Measurements from ENCODE around the gene EPG5.
A peak's percentile ranks its signal among the peaks of the same experiment; 100 is the strongest.
"Not testable (repeated sequence)": the region's sequence is repeated elsewhere in the genome, so short reads cannot be mapped to it uniquely, and the experiment has no call there.

Gene EPG5

DNA sequence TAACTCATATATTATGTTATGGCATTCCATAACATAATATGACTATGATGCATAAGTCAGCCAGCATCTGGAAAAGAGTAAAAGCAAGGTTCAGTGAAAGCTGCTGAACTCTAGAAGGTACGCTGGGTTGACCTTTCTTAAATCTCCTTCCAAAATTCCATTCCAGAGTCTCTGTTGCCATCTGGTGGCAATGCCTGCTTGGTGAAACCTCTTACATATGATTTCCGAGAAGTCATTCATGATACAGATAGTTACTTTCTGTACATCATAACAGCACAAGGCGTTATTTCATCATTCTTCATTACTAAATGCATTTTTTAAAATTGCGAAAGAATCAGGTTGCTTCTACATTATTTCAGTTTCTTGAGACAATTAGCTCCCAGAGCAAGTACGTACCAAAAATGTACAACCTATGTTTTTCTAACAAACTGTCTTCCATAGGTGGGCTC is 7.0 kb upstream of the EPG5 start:
- DNase-seq (ENCODE audit: low read depth) = peak; percentile 24

DNA sequence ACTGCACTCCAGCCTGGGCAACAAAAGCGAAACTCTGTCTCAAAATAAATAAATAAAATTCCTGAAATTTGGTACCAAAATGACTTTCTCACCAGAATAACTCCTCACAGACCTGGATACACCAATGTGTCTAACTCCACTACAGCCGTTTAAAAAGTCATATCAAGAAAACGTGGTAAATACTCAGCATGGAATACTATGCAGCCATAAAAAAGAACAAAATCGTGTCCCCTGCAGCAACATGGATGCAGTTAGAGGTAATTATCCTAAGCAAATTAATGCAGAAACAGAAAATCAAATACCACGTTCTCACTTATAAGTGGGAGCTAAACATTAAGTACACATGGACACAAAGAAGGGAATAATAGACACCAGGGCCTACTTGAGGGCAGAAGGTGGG is 2.2 kb downstream of the EPG5 start:
- DNase-seq (ENCODE audit: low read depth) = not testable (repeated sequence)

DNA sequence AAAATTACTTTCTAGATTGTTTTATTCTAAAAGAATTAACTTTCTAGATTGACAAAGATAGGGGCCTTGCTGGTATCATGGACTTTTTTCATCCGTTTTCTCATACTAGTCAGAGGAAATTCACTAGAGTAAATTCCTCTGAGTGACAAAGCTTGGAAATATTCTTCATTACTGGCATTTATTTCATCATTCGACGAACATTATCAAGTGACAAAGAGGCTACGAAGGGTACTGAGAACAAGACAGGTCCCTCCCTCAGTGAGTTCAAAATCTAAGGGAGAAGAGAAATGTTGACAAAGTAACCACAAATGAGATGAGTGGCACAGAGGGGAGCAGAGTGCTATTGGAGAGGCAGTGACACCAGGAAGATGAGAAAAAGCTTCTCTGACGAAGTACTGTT is 4.3 kb downstream of the EPG5 start:
- no peak for DNase-seq (ENCODE audit: low read depth)

DNA sequence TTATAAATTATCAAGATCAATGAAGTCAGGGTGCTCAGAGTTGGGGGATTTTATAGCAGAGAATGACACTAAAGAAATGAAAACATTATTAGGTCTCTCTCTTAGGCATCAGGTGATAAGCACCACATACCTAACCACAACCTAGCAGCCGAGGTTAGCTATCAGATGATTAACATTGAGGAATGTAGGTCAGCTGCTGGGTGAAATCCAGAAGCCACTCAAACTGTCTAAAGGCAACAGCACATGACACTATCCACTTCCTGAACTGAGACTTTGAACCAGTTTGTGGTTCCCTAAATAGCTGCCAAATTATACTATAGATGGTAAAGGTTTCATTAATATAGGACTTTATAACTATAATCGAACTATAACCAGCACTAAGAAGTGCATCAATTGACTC is 4.7 kb downstream of the EPG5 start:
- no peak for DNase-seq (ENCODE audit: low read depth)

DNA sequence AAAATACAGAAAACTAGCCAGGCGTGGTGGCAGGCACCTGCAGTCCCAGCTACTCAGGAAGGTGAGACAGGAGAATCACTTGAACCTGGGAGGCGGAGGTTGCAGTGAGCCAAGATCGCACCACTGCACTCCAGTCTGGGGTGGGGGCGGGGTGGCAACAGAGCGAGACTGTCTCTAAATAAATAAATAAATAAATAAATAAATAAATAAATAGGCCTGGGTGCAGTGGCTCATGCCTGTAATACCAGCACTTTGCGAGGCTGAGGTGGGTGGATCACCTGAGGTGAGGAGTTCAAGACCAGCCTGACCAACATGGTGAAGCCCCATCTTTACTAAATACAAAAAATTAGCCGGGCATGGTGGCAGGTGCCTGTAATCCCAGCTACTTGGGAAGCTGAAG is 7.6 kb downstream of the EPG5 start:
- not testable (repeated sequence) for DNase-seq (ENCODE audit: low read depth)

DNA sequence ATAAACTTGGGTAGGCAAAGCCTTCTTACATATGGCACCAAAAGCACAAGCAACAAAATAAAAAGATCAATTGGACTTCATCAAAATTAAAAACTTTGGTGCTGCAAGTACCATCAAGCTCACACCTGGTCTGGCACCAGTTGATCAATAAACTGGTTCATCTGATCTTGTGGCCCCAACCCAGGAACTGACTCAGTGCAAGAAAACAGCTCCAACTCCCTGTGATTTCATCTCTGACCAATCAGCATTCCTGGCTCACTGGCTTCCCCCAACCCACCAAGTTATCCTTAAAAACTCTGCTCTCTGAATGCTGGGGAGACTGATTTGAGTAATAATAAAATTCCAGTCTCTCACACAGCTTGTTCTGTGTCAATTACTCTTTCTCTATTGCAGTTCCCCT is 8.4 kb downstream of the EPG5 start:
- no peak for DNase-seq (ENCODE audit: low read depth)

DNA sequence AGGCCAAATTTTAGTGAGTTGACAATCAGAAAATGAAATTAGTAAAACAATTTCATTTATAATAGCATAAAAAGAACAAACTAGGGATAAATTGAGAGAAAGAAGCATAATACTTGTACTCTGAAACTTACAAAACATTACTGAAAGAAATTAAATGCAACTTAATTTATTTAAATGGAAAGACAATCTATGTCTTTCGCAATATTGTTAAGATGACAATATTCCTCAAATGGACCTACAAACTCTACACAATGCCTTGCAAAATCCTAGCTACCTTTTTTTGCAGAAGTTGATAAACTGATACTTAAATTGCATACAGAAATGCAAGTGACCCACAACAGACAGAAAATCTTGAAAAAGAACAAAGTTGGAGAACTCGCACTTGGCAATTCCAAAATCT is 9.1 kb downstream of the EPG5 start:
- DNase-seq (ENCODE audit: low read depth) = no peak

- no peak for DNase-seq (ENCODE audit: low read depth)
These were observed 10.0 kb downstream of the EPG5 start for GRCh38 chr18:45957100-45957499.

GRCh38 chr18:45954070-45954934 is 12.8 kb downstream of the EPG5 start:
- DNase-seq (ENCODE audit: low read depth) = no peak

DNA sequence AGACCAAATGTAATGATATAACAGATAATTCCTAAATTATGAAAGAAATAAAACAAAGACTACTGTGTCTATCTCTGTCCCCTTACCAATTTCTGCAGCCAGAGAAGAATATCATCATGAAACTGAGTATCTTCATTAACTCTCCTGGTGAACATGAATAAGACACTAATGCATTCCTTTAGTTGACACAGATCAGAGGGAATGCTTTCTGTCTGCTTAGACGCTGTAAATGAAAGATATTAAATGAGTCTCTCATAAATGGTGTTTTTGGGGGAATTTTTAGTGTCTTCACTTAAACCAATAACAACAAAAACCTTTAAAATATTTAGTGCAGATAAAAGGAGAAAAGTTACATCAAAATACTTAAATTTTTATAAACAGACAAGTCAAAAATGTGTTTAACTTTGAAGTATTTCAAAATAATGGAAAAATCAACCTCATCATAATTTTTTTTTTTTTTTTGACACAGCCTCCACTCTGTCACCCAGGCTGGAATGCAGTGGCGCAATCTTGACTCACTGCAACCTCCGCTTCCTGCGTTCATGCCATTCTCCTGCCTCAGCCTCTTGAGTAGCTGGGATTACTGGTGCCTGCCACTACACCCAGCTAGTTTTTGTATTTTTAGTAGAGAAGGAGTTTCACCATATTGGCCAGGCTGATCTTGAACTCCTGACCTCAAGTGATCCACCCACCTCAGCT is 16.0 kb downstream of the EPG5 start:
- DNase-seq (ENCODE audit: low read depth) = no peak

DNA sequence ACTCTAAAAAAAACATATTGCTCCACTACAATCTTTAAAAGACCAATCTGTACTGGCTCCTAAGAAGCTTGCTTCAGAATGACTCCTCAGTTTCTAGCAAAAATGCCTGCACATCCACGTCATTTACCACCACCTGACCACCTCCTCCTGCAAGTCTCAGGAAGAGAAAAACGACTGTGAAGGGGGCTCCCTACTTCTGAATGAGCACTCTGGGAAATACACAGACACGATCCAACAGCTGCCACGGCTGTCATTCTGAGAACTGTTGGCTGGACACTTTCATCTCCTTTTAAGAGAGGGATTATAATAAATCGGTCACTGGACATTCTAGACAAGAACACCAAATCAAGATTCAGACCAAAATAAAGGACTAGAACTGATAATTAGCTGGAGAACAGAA is 21.5 kb downstream of the EPG5 start:
- no peak for DNase-seq (ENCODE audit: low read depth)

DNA sequence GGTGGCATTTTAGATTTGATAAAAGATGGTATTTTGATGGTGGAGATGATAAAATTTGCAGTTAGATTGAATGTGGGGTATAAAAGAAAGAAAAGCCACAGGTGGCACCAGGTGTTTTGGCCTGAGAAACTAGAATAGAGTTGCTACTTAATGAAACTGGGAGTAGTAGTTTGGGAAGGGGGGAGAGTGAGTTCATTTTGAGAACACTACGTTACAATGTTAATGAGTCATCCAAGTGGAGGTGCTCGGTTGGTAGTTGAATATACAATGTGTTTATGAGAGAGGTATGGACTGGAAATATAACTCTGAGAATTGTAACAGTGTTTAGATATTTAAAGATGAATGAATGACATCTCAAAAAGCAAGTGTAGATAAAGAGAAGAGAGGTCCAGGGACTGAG is 26.4 kb downstream of the EPG5 start:
- DNase-seq (ENCODE audit: low read depth) = no peak

DNA sequence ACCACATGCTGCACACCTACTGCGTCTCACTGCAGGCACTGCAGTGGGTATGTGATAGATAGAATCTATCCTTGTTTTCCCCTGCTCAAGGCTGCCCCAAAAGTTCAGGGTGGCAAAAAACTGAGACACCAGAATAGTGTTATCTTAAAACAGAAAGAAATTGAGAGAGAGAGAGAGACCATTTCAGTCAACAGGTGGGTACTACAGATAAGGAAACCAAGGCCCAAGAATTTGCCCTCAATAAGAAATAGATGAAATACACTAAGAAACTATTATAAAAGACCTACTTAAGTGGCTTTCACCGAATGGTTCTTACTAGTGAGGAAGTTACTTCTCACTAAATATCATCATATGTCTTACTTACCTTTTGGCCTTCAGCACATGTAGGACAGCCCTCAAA is 27.9 kb downstream of the EPG5 start:
- no peak for DNase-seq (ENCODE audit: low read depth)

DNA sequence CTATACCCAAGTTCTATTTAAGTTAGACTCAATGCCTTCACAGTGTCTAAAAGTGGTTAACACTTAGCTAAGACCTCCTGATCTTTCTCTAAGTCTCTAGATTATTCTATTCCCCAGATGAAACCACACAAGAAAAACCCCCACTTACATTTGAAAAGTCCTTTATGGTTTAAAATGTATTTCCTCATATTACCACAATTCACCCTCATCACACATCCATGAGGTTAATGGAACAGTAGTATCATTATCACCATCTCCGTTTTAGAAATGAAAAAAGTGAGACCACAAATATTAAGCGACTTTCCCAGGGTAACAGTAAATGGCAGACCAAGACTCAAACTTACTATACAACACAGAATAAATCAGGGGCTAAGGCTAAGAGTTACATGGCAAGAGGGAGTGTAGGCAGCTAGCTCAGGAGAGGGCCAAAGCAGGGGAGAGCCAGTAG is 28.6 kb downstream of the EPG5 start:
- no peak for DNase-seq (ENCODE audit: low read depth)

- DNase-seq (ENCODE audit: low read depth) = no peak
These were observed 31.4 kb downstream of the EPG5 start for GRCh38 chr18:45935591-45936335.

GRCh38 chr18:45932708-45933107 is 34.4 kb downstream of the EPG5 start:
- no peak for DNase-seq (ENCODE audit: low read depth)

DNA sequence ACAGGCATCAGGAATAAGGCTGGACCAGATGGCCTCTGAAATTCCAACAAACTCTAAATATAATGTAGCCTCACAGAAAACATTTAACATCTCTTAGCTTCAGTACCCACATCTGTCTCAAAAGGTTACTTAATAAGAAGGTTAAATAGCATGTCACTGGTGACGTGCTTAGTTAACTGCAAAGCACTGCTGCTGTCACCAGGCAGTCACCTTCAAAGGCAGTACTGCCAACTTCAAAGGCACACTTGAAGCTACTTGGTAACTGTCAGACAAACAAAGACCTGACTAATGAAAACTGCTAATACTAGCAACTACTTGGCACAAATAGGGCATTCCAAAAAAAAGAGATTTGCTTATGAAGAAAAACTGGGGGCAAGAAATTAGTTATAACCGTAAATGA is 36.2 kb downstream of the EPG5 start:
- no peak for DNase-seq (ENCODE audit: low read depth)

DNA sequence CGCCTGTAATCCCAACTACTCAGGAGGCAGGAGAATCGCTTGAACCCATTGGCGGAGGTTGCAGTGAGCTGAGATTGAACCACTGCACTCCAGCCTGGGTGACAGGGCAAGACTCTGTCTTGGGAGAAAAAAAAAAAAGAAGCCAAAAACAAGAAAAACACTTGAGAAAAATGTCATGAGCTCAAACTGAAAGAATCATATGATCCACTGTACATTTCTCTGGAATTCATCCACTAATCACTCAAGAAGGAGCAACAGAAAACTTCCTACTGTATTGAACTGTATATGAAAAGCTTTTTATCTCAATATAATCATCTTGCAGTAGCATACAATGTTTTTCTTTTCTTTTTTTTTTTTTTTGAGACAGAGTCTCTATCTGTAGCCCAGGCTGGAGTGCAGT is 40.4 kb downstream of the EPG5 start:
- no peak for DNase-seq (ENCODE audit: low read depth)

DNA sequence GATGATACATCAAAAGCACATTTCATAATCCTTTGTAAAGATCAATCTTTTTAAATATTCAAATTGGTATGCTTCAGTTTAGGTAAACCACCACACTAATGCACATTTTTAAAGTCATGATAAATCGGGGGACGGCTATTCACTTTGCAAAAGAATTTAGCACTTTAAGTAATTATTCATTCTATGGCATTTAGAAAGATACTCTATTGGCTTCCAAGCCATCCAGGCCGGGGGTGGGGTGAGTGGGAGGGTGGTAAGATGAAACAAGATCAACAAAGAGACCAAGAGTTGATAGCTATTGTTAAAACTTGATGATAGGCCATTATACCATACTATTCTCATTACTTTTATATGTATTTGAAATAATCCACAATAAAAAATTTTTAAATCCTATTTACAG is 41.0 kb downstream of the EPG5 start:
- DNase-seq (ENCODE audit: low read depth) = no peak

GRCh38 chr18:45923138-45923537 is 44.0 kb downstream of the EPG5 start:
- DNase-seq (ENCODE audit: low read depth) = no peak

DNA sequence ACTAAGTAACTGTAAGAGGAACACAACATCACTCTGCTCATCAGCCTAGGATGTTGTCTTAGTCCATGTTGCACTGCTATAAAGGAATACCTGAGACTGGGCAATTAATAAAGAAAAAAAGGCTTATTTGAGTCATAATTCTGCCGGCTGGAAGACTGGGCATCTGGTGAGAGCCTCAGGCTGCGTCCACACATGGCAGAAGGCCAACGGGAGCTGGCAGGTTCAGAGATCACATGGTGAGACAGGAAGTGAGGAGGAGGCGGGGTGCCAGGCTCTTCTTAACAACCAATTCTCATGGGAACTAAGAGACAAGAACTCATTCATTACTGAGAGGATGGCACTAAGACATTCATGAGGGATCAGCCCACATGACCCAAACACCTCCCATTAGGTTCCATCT is 46.8 kb downstream of the EPG5 start:
- DNase-seq (ENCODE audit: low read depth) = no peak

GRCh38 chr18:45916302-45916701 is 50.8 kb downstream of the EPG5 start:
- DNase-seq (ENCODE audit: low read depth) = no peak

- DNase-seq (ENCODE audit: low read depth) = no peak
These were observed 53.9 kb downstream of the EPG5 start for GRCh38 chr18:45913276-45913675.

Measured in activated T-helper 1 cell treated with Interleukin-2 at 50 U/mL for 16 hours (primary cell).